K562 (cell line): ENCODE data around the gene TXNRD2. TPM values are rescaled to one million over a fixed set of nuclear protein-coding genes. Genes with fewer than 3 reads are reported as not detected.

Experiments
- CBX1 ChIP-seq: sonication (generic); IDR thresholded peaks from 2 replicates; pipeline ENCODE4 v1.6.1; 2016; ENCODE audit warnings: antibody characterized with exemption, low read depth, mild to moderate bottlenecking
- E2F6 ChIP-seq, 2 experiments: IDR thresholded peaks; 2 replicates each; pipeline ENCODE4 v1.6.1; 2011; ENCODE audit warnings: borderline replicate concordance in 1 of 2, control low read depth in 1 of 2, low read depth in 1 of 2, low read length in 1 of 2, mild to moderate bottlenecking in 1 of 2, mixed read lengths in 1 of 2, moderate library complexity in 1 of 2; ENCODE audit not compliant: insufficient read depth in 1 of 2, insufficient read length in 1 of 2, poor library complexity in 1 of 2, severe bottlenecking in 1 of 2; ENCODE audit errors: extremely low read depth in 1 of 2
- HIVEP1 ChIP-seq: fragments of 250-450 bp; sonication (Bioruptor Pico); IDR thresholded peaks from 2 replicates; pipeline ENCODE4 v1.4.0; 2020; ENCODE audit warnings: mild to moderate bottlenecking
- HSF4 ChIP-seq: fragments of 250-450 bp; sonication (Bioruptor Pico); IDR thresholded peaks from 2 replicates; pipeline ENCODE4 v2.1.2; 2022; ENCODE audit warnings: mild to moderate bottlenecking, moderate library complexity, borderline replicate concordance
- MXI1 ChIP-seq: IDR thresholded peaks from 2 replicates; pipeline ENCODE4 v1.6.1; 2011; ENCODE audit warnings: low read depth, mild to moderate bottlenecking, improper control_type of control experiment, low read length
- RCOR1 ChIP-seq, 2 experiments: IDR thresholded peaks; 2 replicates each; pipeline ENCODE4 v1.6.1; 2012; ENCODE audit warnings: low read depth in 2 of 2, low read length in 2 of 2, borderline replicate concordance in 1 of 2, improper control_type of control experiment in 1 of 2
- SMAD4 ChIP-seq: fragments of 250-450 bp; sonication (Bioruptor Pico); conservative IDR thresholded peaks from 2 replicates; pipeline ENCODE4 v1.8.0; 2021; ENCODE audit warnings: inconsistent platforms, mild to moderate bottlenecking, moderate library complexity
- SMC3 ChIP-seq: conservative IDR thresholded peaks from 2 replicates; pipeline ENCODE4 v1.6.1; 2011; ENCODE audit warnings: low read depth, low read length, improper control_type of control experiment; ENCODE audit not compliant: insufficient read depth
- TAF15 ChIP-seq: fragments of 200-400 bp; formaldehyde crosslinking; IDR thresholded peaks from 2 replicates; pipeline ENCODE4 v1.6.1; 2017; ENCODE audit warnings: mild to moderate bottlenecking, low read depth, low read length, moderate library complexity
- WHSC1 ChIP-seq: IDR thresholded peaks from one replicate; pipeline ENCODE4 v1.6.1; 2012; ENCODE audit warnings: low read length, control low read depth, inconsistent platforms
- ZBTB11 ChIP-seq, 3 experiments: fragments of 200-800 bp in 1 of 3; fragments of 250-450 bp in 1 of 3; fragments of 450-650 bp in 1 of 3; sonication (Bioruptor Pico) in 1 of 3; sonication (Bioruptor generic) in 1 of 3; formaldehyde crosslinking in 1 of 3; IDR thresholded peaks; 2 replicates each; pipeline versions ENCODE4 v1.6.1 to v1.8.0; 2016 to 2022; ENCODE audit warnings: mild to moderate bottlenecking in 2 of 3, missing genetic modification characterization in 2 of 3, missing compliant biosample characterization in 1 of 3, moderate library complexity in 1 of 3
- ZNF23 ChIP-seq: fragments of 250-450 bp; sonication (Bioruptor Pico); IDR thresholded peaks from 2 replicates; pipeline ENCODE4 v1.4.0; 2020; ENCODE audit warnings: mild to moderate bottlenecking
- polyA plus RNA-seq, 8 experiments: library from polyadenylated mRNA; depleted of rRNA in 4 of 8; stranded (reverse) in 5 of 8; unstranded in 3 of 8; fragments of >200 nt; fragmentation: Nextera tagmentation in 2 of 8; fragmentation: Illumina TruSeq in 1 of 8; extraction: Ambion mirVana in 2 of 8; extraction: Trizol in 1 of 8; gene quantifications; 2 replicates each; pipeline versions ENCODE4 v1.2.1 to v1.2.3, GENCODE V29; 2011 to 2014; ENCODE audit warnings: inconsistent platforms in 1 of 8, missing spikeins in 1 of 8
- total RNA-seq, 7 experiments: library from RNA; depleted of rRNA in 6 of 7; stranded (reverse); fragments of >200 nt in 6 of 7; fragmentation: Illumina TruSeq in 2 of 7; extraction: Trizol in 2 of 7; gene quantifications; 2 replicates each; pipeline versions ENCODE4 v1.2.1 to v1.2.3, GENCODE V29; 2011 to 2021; ENCODE audit warnings: low replicate concordance in 1 of 7
- TF ChIP-seq, protein P1 (sequence below): sonication (generic); formaldehyde crosslinking; IDR thresholded peaks from 2 replicates; pipeline ENCODE4 v1.8.0; 2022; ENCODE audit warnings: missing genetic modification reagents, mild to moderate bottlenecking, borderline replicate concordance
- TF ChIP-seq, protein P2 (sequence below): fragments of 450-650 bp; formaldehyde crosslinking; IDR thresholded peaks from 2 replicates; pipeline ENCODE4 v1.4.0; 2022; ENCODE audit warnings: missing genetic modification characterization

The TXNRD2 gene
- total and polyA plus RNA-seq, 9 of the 15 experiments (the other 6 are each of a cell fraction or from before 2014, with no cell fraction given) = 3.3 to 80.2 (median 49.4) TPM

DNA sequence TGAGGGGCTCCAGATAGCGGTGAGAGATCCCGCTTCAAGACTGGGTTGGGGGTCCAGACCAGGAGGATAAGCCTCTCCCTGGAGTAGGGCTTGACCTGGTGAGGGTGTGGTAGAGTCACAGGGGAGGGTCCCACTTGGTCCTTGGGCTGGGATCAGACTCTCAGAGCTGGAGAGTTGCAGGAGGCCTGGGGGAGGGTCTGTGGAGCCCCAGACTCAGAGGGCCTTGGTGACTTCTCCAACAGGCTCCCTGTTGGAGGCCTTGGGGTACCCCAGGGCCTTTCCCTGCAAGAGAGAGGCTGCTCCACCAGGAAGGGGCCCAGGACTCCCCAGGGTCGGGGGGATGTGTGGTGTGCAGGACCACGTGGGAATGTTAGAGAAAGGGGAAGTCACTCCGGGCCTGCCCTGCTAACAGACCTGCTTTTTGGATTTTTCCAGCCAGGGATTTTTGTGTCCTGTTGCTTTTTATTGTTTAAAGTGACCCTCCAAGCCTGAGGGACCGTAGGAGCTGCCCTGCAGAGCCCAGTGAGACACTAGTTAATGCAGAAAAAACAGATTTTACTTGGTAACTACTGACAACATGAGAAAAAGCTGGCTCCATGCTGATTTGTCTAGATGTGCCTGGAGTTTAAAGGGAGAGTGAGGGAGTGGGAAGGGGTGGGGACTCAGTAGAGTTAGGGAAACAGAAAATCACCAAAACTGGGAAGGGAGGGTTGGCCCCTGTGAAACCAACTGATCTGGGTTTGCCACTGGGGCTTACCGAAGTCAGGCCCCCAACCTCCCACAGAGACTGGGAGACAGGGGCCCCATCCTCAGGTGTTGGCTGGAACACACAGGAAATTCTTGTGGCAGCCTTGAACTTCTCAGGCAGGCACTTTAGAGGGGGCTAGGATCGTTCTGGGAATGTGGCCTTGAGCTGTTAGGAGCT is 801 bp upstream of the TXNRD2 start (continued):
- 0 out of 2 replicates have a peak, but pooled peaks have one; percentile 17 for TF ChIP-seq SMC3
- TF ChIP-seq HIVEP1 = peak; percentile 66; the same call in 1 of the 2 replicates
- peak in 1 of 3 experiments; percentile 24; a peak in 1 of 6 replicates for TF ChIP-seq ZBTB11 (CRISPR knock-in tag; IDR thresholded peaks at IDR 0.05)
- TF ChIP-seq WHSC1 = peak; percentile 80
- peak; percentile 72 to 78 for TF ChIP-seq E2F6 (IDR thresholded peaks at IDR 0.05; ENCODE audit: borderline replicate concordance in 1 of 2, extremely low read depth in 1 of 2, insufficient read depth in 1 of 2, insufficient read length in 1 of 2, low read depth in 1 of 2, low read length in 1 of 2, poor library complexity in 1 of 2, severe bottlenecking in 1 of 2)
- TF ChIP-seq TAF15 = no peak
- TF ChIP-seq HSF4 (CRISPR knock-in tag) = peak; percentile 77; the same call in 1 of the 2 replicates
- TF ChIP-seq, protein P1, sequence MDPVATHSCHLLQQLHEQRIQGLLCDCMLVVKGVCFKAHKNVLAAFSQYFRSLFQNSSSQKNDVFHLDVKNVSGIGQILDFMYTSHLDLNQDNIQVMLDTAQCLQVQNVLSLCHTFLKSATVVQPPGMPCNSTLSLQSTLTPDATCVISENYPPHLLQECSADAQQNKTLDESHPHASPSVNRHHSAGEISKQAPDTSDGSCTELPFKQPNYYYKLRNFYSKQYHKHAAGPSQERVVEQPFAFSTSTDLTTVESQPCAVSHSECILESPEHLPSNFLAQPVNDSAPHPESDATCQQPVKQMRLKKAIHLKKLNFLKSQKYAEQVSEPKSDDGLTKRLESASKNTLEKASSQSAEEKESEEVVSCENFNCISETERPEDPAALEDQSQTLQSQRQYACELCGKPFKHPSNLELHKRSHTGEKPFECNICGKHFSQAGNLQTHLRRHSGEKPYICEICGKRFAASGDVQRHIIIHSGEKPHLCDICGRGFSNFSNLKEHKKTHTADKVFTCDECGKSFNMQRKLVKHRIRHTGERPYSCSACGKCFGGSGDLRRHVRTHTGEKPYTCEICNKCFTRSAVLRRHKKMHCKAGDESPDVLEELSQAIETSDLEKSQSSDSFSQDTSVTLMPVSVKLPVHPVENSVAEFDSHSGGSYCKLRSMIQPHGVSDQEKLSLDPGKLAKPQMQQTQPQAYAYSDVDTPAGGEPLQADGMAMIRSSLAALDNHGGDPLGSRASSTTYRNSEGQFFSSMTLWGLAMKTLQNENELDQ (CRISPR knock-in tag) = no peak
- no peak; a peak in 1 of 4 replicates for TF ChIP-seq RCOR1 (IDR thresholded peaks at IDR 0.05; ENCODE audit: borderline replicate concordance in 1 of 2, low read depth in 2 of 2, low read length in 2 of 2)
- TF ChIP-seq, protein P2, sequence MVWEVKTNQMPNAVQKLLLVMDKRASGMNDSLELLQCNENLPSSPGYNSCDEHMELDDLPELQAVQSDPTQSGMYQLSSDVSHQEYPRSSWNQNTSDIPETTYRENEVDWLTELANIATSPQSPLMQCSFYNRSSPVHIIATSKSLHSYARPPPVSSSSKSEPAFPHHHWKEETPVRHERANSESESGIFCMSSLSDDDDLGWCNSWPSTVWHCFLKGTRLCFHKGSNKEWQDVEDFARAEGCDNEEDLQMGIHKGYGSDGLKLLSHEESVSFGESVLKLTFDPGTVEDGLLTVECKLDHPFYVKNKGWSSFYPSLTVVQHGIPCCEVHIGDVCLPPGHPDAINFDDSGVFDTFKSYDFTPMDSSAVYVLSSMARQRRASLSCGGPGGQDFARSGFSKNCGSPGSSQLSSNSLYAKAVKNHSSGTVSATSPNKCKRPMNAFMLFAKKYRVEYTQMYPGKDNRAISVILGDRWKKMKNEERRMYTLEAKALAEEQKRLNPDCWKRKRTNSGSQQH = no peak; the same call in none of the 2 replicates
- peak; percentile 62; the same call in 1 of the 2 replicates for TF ChIP-seq SMAD4 (CRISPR knock-in tag)
- TF ChIP-seq MXI1 = peak; percentile 85
- TF ChIP-seq CBX1 = no peak
- 0 out of 2 replicates have a peak, but pooled peaks have one; percentile 10 for TF ChIP-seq ZNF23
